Stimulated activated CD4-positive, alpha-beta T cell treated with anti-CD3 and anti-CD28 coated beads, Interleukin-12 subunit alpha, Interleukin-12 subunit beta, amount 100 ng/mL, for 4 hours (primary cell): ENCODE results near the gene NRBF2.
"Not testable (repeated sequence)": the region's sequence is repeated elsewhere in the genome, so short reads cannot be mapped to it uniquely, and the experiment has no call there.

ENCODE experiments used
- DNase-seq: peaks from one replicate; pipeline ENCODE4 v3.0.0-alpha.2; 2020

Gene NRBF2

GRCh38 chr10:63133056-63133820 is at the start of gene NRBF2:
TSS of gene NRBF2 (plus strand) at chr10:63133328. CDS start at chr10:63133471, 143 bp downstream.
- DNase-seq, result peak; percentile 96

- not testable (repeated sequence) for DNase-seq
These were observed 49.7 kb upstream of the NRBF2 start for GRCh38 chr10:63083406-63083805.

- DNase-seq, result peak; percentile 15
These were observed 49.0 kb upstream of the NRBF2 start for GRCh38 chr10:63083904-63084689.

- no peak for DNase-seq
These were observed 48.3 kb upstream of the NRBF2 start for GRCh38 chr10:63084690-63085382.

- DNase-seq, result no peak
These were observed 39.9 kb upstream of the NRBF2 start for GRCh38 chr10:63093227-63093626.

- no peak for DNase-seq
These were observed 38.7 kb upstream of the NRBF2 start for GRCh38 chr10:63094405-63094804.

- no peak for DNase-seq
These were observed 38.2 kb upstream of the NRBF2 start for GRCh38 chr10:63094881-63095280.

- no peak for DNase-seq
These were observed 33.4 kb upstream of the NRBF2 start for GRCh38 chr10:63099734-63100133.

GRCh38 chr10:63101091-63101490 is 32.0 kb upstream of the NRBF2 start:
- not testable (repeated sequence) for DNase-seq

GRCh38 chr10:63102279-63102883 is 30.7 kb upstream of the NRBF2 start:
- not testable (repeated sequence) for DNase-seq

- DNase-seq, result not testable (repeated sequence)
These were observed 29.9 kb upstream of the NRBF2 start for GRCh38 chr10:63103178-63103577.

- peak; percentile 13 for DNase-seq
These were observed 29.1 kb upstream of the NRBF2 start for GRCh38 chr10:63103971-63104409.

- DNase-seq, result no peak
These were observed 27.7 kb upstream of the NRBF2 start for GRCh38 chr10:63105225-63106110.

GRCh38 chr10:63106111-63106755 is 26.9 kb upstream of the NRBF2 start:
- no peak for DNase-seq

- no peak for DNase-seq
These were observed 25.1 kb upstream of the NRBF2 start for GRCh38 chr10:63107943-63108437.

GRCh38 chr10:63110940-63111339 is 22.2 kb upstream of the NRBF2 start:
- no peak for DNase-seq

- no peak for DNase-seq
These were observed 18.9 kb upstream of the NRBF2 start for GRCh38 chr10:63114031-63114814.

- DNase-seq, result no peak
These were observed 17.3 kb upstream of the NRBF2 start for GRCh38 chr10:63115732-63116383.

- DNase-seq, result no peak
These were observed 16.6 kb upstream of the NRBF2 start for GRCh38 chr10:63116452-63117072.
